Stomach (tissue), 9 donors: ENCODE data around the gene DYNLT5. TPM values are rescaled to one million over a fixed set of nuclear protein-coding genes. Genes with fewer than 3 reads are reported as not detected.

ENCODE experiments used
- DNase-seq, 2 donors: peaks; one replicate each; pipeline versions ENCODE4 v3.0.0 to v3.0.0-alpha.2; 2013 to 2019
- H3K27ac ChIP-seq, 5 donors: fragments of 200-600 bp in 4 of 5; sonication (generic) in 4 of 5; one replicate each; pipeline ENCODE4 v1.5.1; 2013 to 2019; ENCODE audit warnings: mild to moderate bottlenecking in 1 of 5, moderate library complexity in 1 of 5
- H3K27me3 ChIP-seq, 3 donors: fragments of 200-600 bp; sonication (generic); one replicate each; pipeline ENCODE4 v1.5.1; 2017 to 2019; ENCODE audit warnings: mixed run types in 1 of 3
- H3K36me3 ChIP-seq, 4 donors: fragments of 200-600 bp; sonication (generic); 1 replicate in 3 of 4; 2 replicates in 1 of 4; pipeline ENCODE4 v1.5.1; 2016 to 2019
- H3K4me1 ChIP-seq, 4 donors: fragments of 200-600 bp; sonication (generic); one replicate each; pipeline ENCODE4 v1.5.1; 2016 to 2019
- H3K4me3 ChIP-seq, 4 donors: fragments of 200-600 bp; sonication (generic) in 3 of 4; one replicate each; pipeline ENCODE4 v1.5.1; 2016 to 2019; ENCODE audit warnings: mild to moderate bottlenecking in 1 of 4
- H3K9me3 ChIP-seq, 4 donors: fragments of 200-600 bp; sonication (generic); one replicate each; pipeline ENCODE4 v1.5.1; 2016 to 2019
- CTCF ChIP-seq, 7 experiments: fragments of 450-650 bp in 4 of 7; fragments of 200-600 bp in 3 of 7; sonication (generic) in 3 of 7; IDR thresholded peaks; one replicate each; pipeline ENCODE4 v1.5.1; 2016 to 2019; ENCODE audit warnings: antibody characterized with exemption in 7 of 7, control low read depth in 2 of 7, mild to moderate bottlenecking in 1 of 7
- EP300 ChIP-seq: sonication (generic); formaldehyde crosslinking; IDR thresholded peaks from one replicate; pipeline ENCODE4 v1.6.1; 2017; ENCODE audit warnings: antibody characterized with exemption
- POLR2A ChIP-seq, 4 donors: fragments of 450-650 bp; IDR thresholded peaks; one replicate each; pipeline ENCODE4 v1.6.1; 2016; ENCODE audit warnings: antibody characterized with exemption in 4 of 4, control low read depth in 2 of 4, mild to moderate bottlenecking in 1 of 4, moderate library complexity in 1 of 4
- POLR2AphosphoS5 ChIP-seq, 3 donors: sonication (generic); formaldehyde crosslinking; IDR thresholded peaks; one replicate each; pipeline ENCODE4 v1.6.1; 2016; ENCODE audit warnings: antibody characterized with exemption in 3 of 3
- WGBS, 5 donors: extraction: QIAGEN DNeasy Blood & Tissue Kit in 3 of 5; methylation state at CpG; one replicate each; pipeline versions ENCODE4 v1.1.5 to v1.1.7; 2013 to 2018; 5-methylcytosine and 5-hydroxymethylcytosine counted together
- intact Hi-C: fragments of 100-400 bp; cut with DNase I; formaldehyde crosslinking; loops from one replicate; pipeline ENCODE4 v1.15.1; 2023; ENCODE audit warnings: low total_unique reads
- polyA plus RNA-seq, 3 donors: library from polyadenylated mRNA; stranded (reverse); fragments of 200-250 nt; gene quantifications; one replicate each; pipeline ENCODE4 v1.2.3, GENCODE V29; 2013
- total RNA-seq, 5 donors: library from RNA; depleted of rRNA; stranded (reverse); fragments of >200 nt; gene quantifications; one replicate each; pipeline versions ENCODE4 v1.1.0 to v1.2.3, GENCODE V29; 2014 to 2016
- donor health status: healthy with polysubstance abuse.
- donor health status: Bipolar disorder and iron deficiency.
- donor health status: healthy.

DYNLT5 gene
- total and polyA plus RNA-seq, 8 donors: 0.37 to 2.4 (median 1.2) TPM; not detected in 3

- H3K9me3 ChIP-seq: no peaks in the 10 kb centered on the region
- TF ChIP-seq POLR2AphosphoS5 (IDR thresholded peaks at IDR 0.05) (no peak), CTCF (IDR thresholded peaks at IDR 0.05) (no peak), POLR2A (IDR thresholded peaks at IDR 0.05) (no peak)
- 77 to 88% (median 87%) methylated on average over 7 of the region's 7 CpGs for WGBS, 5 donors
- no peak overlapping the region for H3K27ac ChIP-seq
- DNase-seq: peak in 1 of 2 donors; percentile 8
- no peaks in the 10 kb centered on the region for H3K27me3 ChIP-seq
- no peaks in the 10 kb centered on the region for H3K36me3 ChIP-seq
- intact Hi-C loops: no loop called here
- H3K4me3 ChIP-seq: no peak overlapping the region
- H3K4me1 ChIP-seq: no peaks in the 10 kb centered on the region
Measured at GRCh38 chr1:66769512-66770229, 17.4 kb downstream of the DYNLT5 start.

- DNase-seq: no peak
- no peaks in the 10 kb centered on the region for H3K9me3 ChIP-seq
- H3K27ac ChIP-seq: no peak overlapping the region
- H3K4me1 ChIP-seq: no peaks in the 10 kb centered on the region
- no peaks in the 10 kb centered on the region for H3K27me3 ChIP-seq
- no peaks in the 10 kb centered on the region for H3K36me3 ChIP-seq
- no peak for TF ChIP-seq CTCF (IDR thresholded peaks at IDR 0.05)
- TF ChIP-seq POLR2A (IDR thresholded peaks at IDR 0.05): no peak
- 83 to 89% (median 84%) methylated on average over 2 of the region's 2 CpGs for WGBS, 5 donors
- no peak overlapping the region for H3K4me3 ChIP-seq
- intact Hi-C loops: no loop called here
Measured at GRCh38 chr1:66770240-66770639, 18.0 kb downstream of the DYNLT5 start.

DNA sequence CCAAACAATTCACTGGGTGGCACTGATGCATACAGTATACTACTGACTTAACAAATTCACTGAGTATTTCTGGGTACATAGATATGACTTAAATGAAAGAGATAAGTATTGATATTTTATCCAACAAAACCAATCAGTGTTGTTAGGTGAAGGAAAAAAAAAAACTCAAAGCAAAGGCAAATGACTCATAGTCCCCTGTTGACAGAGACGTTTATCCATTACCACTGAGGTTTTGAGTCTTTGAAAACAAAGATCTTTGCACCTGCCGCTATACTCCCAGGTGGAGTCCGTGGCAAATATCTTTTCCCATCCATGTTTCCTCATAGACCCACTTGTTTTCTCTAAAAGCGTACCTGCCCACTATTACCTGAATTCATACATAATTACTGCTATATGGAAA, 18.4 kb downstream of the DYNLT5 start:
- no peak for TF ChIP-seq CTCF (IDR thresholded peaks at IDR 0.05)
- TF ChIP-seq POLR2A (IDR thresholded peaks at IDR 0.05): no peak
- H3K36me3 ChIP-seq: no peaks in the 10 kb centered on the region
- H3K9me3 ChIP-seq: no peaks in the 10 kb centered on the region
- H3K4me1 ChIP-seq: no peaks in the 10 kb centered on the region
- H3K27ac ChIP-seq: no peak overlapping the region
- no peak for DNase-seq
- no peak overlapping the region for H3K4me3 ChIP-seq
- no peaks in the 10 kb centered on the region for H3K27me3 ChIP-seq
- intact Hi-C loops: no loop called here
- 42 to 74% (median 54%) methylated on average over 4 of the region's 4 CpGs for WGBS, 5 donors

GRCh38 chr1:66773227-66773626, 21.0 kb downstream of the DYNLT5 start:
- no peak overlapping the region for H3K4me3 ChIP-seq
- TF ChIP-seq EP300 (no peak), POLR2AphosphoS5 (IDR thresholded peaks at IDR 0.05) (no peak), CTCF (IDR thresholded peaks at IDR 0.05) (no peak), POLR2A (IDR thresholded peaks at IDR 0.05) (no peak)
- 91 to 100% (median 96%) methylated on average over 2 of the region's 2 CpGs for WGBS, 5 donors
- H3K9me3 ChIP-seq: no peaks in the 10 kb centered on the region
- no peak for DNase-seq
- no peaks in the 10 kb centered on the region for H3K27me3 ChIP-seq
- no peaks in the 10 kb centered on the region for H3K4me1 ChIP-seq
- H3K36me3 ChIP-seq: no peaks in the 10 kb centered on the region
- intact Hi-C loops: no loop called here
- H3K27ac ChIP-seq: no peak overlapping the region
